HS-5 (cell line): ENCODE data around the gene PLEKHM2.
A peak's percentile ranks its signal among the peaks of the same experiment; 100 is the strongest.

Source experiments
- DNase-seq: peaks from one replicate; pipeline ENCODE4 v3.0.0-alpha.2; 2012; ENCODE audit warnings: low read depth

PLEKHM2 gene

GRCh38 chr1:15702722-15703550, 18.8 kb downstream of the PLEKHM2 start:
- no peak for DNase-seq

GRCh38 chr1:15703562-15703961, 19.4 kb downstream of the PLEKHM2 start:
- peak; percentile 52 for DNase-seq

- no peak for DNase-seq
Measured at GRCh38 chr1:15704526-15705183, 20.5 kb downstream of the PLEKHM2 start.

GRCh38 chr1:15705184-15705566, 21.1 kb downstream of the PLEKHM2 start:
- DNase-seq, result no peak

GRCh38 chr1:15706751-15707150, 22.6 kb downstream of the PLEKHM2 start:
- no peak for DNase-seq

GRCh38 chr1:15707239-15707925, 23.3 kb downstream of the PLEKHM2 start:
- no peak for DNase-seq

- no peak for DNase-seq
Measured at GRCh38 chr1:15708486-15709137, 24.5 kb downstream of the PLEKHM2 start.

GRCh38 chr1:15709226-15709625, 25.1 kb downstream of the PLEKHM2 start:
- no peak for DNase-seq

GRCh38 chr1:15712168-15712567, 28.0 kb downstream of the PLEKHM2 start:
- DNase-seq, result no peak

GRCh38 chr1:15714406-15715136, 30.5 kb downstream of the PLEKHM2 start:
- no peak for DNase-seq

GRCh38 chr1:15717418-15718125, 33.5 kb downstream of the PLEKHM2 start:
- DNase-seq, result no peak

GRCh38 chr1:15718199-15718601, 34.1 kb downstream of the PLEKHM2 start:
- DNase-seq, result no peak

GRCh38 chr1:15719381-15720120, 35.4 kb downstream of the PLEKHM2 start:
- no peak for DNase-seq

GRCh38 chr1:15720861-15721260, 36.7 kb downstream of the PLEKHM2 start:
- DNase-seq, result no peak

GRCh38 chr1:15722411-15722810, 38.3 kb downstream of the PLEKHM2 start:
- no peak for DNase-seq

GRCh38 chr1:15722836-15723532, 38.9 kb downstream of the PLEKHM2 start:
- no peak for DNase-seq

GRCh38 chr1:15723631-15724246, 39.6 kb downstream of the PLEKHM2 start:
- DNase-seq, result no peak

GRCh38 chr1:15724949-15725880, 41.1 kb downstream of the PLEKHM2 start:
- no peak for DNase-seq
